HepG2 (cell line): ENCODE measurements around the gene GALNT18.

Experiments used
- CHD2 ChIP-seq: IDR thresholded peaks from 2 replicates; pipeline ENCODE4 v1.6.1; 2011; ENCODE audit warnings: low read depth, low read length, improper control_type of control experiment
- KAT8 ChIP-seq: IDR thresholded peaks from 2 replicates; pipeline ENCODE4 v1.6.1; 2016; ENCODE audit warnings: missing genetic modification reagents, missing compliant biosample characterization
- KDM1A ChIP-seq: IDR thresholded peaks from 2 replicates; pipeline ENCODE4 v1.6.1; 2016; ENCODE audit warnings: missing compliant biosample characterization
- PATZ1 ChIP-seq: sonication (generic); formaldehyde crosslinking; IDR thresholded peaks from 2 replicates; pipeline ENCODE4 v1.4.0; 2020; ENCODE audit warnings: missing genetic modification reagents
- PHB2 ChIP-seq: fragments of 450-650 bp; IDR thresholded peaks from 2 replicates; pipeline ENCODE4 v1.6.1; 2018; ENCODE audit not compliant: partially characterized antibody
- PHF8 ChIP-seq: sonication (generic); formaldehyde crosslinking; IDR thresholded peaks from 2 replicates; pipeline ENCODE4 v1.5.0; 2020; ENCODE audit warnings: missing genetic modification reagents
- RFX5 ChIP-seq: IDR thresholded peaks from 2 replicates; pipeline ENCODE4 v1.6.1; 2011; ENCODE audit warnings: low read depth, low read length, improper control_type of control experiment
- ZFP36 ChIP-seq: fragments of 150-350 bp; IDR thresholded peaks from 2 replicates; pipeline ENCODE4 v1.6.1; 2018; ENCODE audit warnings: borderline replicate concordance, low read length, low read depth; ENCODE audit not compliant: partially characterized antibody
- ZNF232 ChIP-seq: sonication (generic); formaldehyde crosslinking; IDR thresholded peaks from 2 replicates; pipeline ENCODE4 v1.4.0; 2020; ENCODE audit warnings: missing genetic modification reagents, borderline replicate concordance

DNA sequence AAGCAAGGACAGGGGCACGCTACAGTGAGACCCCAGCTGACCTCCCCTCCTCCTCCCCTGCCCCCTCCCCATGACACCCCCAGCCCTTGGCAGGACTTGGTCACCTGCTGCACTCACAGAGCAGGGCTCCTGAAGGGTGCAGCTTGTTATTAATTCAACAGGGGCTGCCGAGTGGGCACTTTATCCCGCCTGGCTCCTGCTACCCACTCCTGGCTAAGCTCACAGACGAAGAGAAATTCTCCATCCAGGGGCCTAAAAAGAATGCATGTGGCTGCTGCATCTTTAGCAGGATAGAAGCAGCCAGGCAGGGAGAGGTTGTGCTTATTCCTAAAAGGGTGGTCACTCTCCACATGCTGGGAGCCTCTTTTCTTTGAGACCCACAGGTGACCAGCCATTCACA is 40.3 kb downstream of the GALNT18 start:
- no peak for TF ChIP-seq PHB2
- TF ChIP-seq KAT8 (CRISPR knock-in tag): no peak
- TF ChIP-seq PHF8 (CRISPR knock-in tag): no peak
- no peak for TF ChIP-seq ZNF232 (CRISPR knock-in tag)
- no peak for TF ChIP-seq KDM1A (CRISPR knock-in tag)
- TF ChIP-seq RFX5: no peak
- TF ChIP-seq CHD2: no peak
- no peak for TF ChIP-seq PATZ1 (CRISPR knock-in tag)
- no peak for TF ChIP-seq ZFP36
